ENCODE measurements around the gene ENG.
"Not testable (repeated sequence)": the region's sequence is repeated elsewhere in the genome, so short reads cannot be mapped to it uniquely, and the experiment has no call there.

ENG gene

DNA sequence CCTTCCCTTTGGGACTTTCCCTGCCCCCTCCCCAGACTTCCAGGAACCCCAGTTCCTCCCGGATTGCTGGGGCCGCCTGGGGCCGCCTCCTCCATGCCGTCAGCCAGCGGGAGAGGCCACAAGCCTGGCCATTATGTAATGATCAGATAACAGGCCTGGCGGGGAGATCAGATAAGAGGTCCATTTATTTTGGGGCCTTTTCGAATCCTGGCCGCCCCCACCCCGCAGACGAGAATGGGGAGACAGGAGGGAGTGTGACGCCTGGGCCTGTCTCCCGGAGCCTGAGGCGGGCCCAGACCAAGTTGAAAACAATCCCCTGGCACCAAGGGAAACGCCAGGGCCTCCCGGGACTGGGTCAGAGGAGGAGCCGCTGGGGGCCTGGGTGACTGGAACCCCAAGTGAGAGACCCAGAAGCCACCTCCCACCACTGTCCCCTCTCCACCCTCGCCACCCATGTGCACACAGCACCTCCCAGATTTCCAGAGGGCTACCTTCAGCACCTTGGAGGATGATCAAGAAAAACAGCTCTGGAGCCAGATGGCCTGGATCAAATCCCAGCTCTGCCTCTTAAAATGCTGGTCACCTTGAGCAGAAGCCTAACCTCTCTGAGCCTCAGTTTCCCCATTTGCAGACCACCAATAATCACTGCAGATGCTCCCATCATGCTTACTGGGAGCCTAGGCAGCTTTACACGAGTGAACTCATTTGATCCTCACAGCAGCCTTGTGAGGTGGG lies 7.8 kb downstream of the ENG start:
- no peaks in the 10 kb centered on the region for H3K27me3 ChIP-seq (replicated peaks; ENCODE audit: control insufficient read depth, insufficient read depth, low read length)
- TF ChIP-seq, protein P1, sequence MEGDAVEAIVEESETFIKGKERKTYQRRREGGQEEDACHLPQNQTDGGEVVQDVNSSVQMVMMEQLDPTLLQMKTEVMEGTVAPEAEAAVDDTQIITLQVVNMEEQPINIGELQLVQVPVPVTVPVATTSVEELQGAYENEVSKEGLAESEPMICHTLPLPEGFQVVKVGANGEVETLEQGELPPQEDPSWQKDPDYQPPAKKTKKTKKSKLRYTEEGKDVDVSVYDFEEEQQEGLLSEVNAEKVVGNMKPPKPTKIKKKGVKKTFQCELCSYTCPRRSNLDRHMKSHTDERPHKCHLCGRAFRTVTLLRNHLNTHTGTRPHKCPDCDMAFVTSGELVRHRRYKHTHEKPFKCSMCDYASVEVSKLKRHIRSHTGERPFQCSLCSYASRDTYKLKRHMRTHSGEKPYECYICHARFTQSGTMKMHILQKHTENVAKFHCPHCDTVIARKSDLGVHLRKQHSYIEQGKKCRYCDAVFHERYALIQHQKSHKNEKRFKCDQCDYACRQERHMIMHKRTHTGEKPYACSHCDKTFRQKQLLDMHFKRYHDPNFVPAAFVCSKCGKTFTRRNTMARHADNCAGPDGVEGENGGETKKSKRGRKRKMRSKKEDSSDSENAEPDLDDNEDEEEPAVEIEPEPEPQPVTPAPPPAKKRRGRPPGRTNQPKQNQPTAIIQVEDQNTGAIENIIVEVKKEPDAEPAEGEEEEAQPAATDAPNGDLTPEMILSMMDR (IDR thresholded peaks at IDR 0.05; ENCODE audit: insufficient read depth, low read length, poor library complexity, severe bottlenecking), result no peak
- no peak for DNase-seq (ENCODE audit: extremely low read depth, insufficient read length)
- no peak overlapping the region for H3K4me3 ChIP-seq (replicated peaks; ENCODE audit: low read depth, low read length)
- H3K36me3 ChIP-seq (ENCODE audit: control insufficient read depth, insufficient read depth, low read length), result no peaks in the 10 kb centered on the region

GRCh38 chr9:127845619-127846018 lies 8.8 kb downstream of the ENG start:
- DNase-seq (ENCODE audit: extremely low read depth, insufficient read length); H3K4me3 ChIP-seq (replicated peaks; ENCODE audit: low read depth, low read length); H3K36me3 ChIP-seq (ENCODE audit: control insufficient read depth, insufficient read depth, low read length); H3K27me3 ChIP-seq (replicated peaks; ENCODE audit: control insufficient read depth, insufficient read depth, low read length): not testable (repeated sequence)

GRCh38 chr9:127844821-127845359 lies 9.6 kb downstream of the ENG start:
- DNase-seq (ENCODE audit: extremely low read depth, insufficient read length), result no peak
- H3K27me3 ChIP-seq (replicated peaks; ENCODE audit: control insufficient read depth, insufficient read depth, low read length), result no peaks in the 10 kb centered on the region
- no peak overlapping the region for H3K4me3 ChIP-seq (replicated peaks; ENCODE audit: low read depth, low read length)
- TF ChIP-seq, protein P1 (IDR thresholded peaks at IDR 0.05; ENCODE audit: insufficient read depth, low read length, poor library complexity, severe bottlenecking), result no peak
- H3K36me3 ChIP-seq (ENCODE audit: control insufficient read depth, insufficient read depth, low read length), result no peaks in the 10 kb centered on the region

- no peaks in the 10 kb centered on the region for H3K27me3 ChIP-seq (replicated peaks; ENCODE audit: control insufficient read depth, insufficient read depth, low read length)
- TF ChIP-seq, protein P1 (IDR thresholded peaks at IDR 0.05; ENCODE audit: insufficient read depth, low read length, poor library complexity, severe bottlenecking), result no peak
These were observed 13.2 kb downstream of the ENG start for GRCh38 chr9:127841087-127841835.

DNA sequence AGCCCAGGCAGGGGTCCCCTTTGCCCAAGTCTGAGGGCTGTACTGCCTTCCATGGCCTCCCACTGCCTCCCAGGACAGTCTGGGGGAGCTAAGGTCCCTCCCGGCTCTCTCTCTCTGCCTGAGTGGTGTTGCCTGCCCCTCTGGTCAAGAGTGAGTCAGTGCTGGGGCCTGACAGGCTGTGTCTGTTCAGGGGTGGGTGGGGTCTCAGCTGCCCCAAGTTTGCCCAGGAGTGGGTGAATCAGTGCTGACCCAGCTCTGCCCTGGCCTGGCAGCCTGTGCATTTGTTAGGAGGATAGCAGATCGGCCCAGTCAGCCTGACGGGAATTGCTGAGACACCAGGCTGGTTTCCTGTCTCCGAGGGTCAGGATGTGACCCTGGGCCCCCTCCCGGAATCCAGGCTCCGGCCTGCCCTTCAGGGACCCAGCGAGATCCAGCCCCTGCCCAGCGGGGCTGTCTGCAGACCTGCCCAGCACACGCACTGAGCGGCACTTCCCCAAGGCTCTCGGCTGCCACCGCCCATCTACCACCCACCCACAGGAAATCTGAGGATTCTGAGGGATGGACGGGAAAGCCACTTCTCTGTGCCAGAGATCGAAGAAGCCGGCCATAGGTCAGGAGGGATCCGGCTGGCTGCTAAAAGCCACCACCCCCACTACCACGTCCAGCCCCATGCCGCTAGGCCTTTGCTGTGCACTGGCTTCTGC lies 15.9 kb downstream of the ENG start:
- DNase-seq (ENCODE audit: extremely low read depth, insufficient read length), result no peak
- TF ChIP-seq, protein P1 (IDR thresholded peaks at IDR 0.05; ENCODE audit: insufficient read depth, low read length, poor library complexity, severe bottlenecking), result no peak
- no peak overlapping the region for H3K4me3 ChIP-seq (replicated peaks; ENCODE audit: low read depth, low read length)
- no peaks in the 10 kb centered on the region for H3K27me3 ChIP-seq (replicated peaks; ENCODE audit: control insufficient read depth, insufficient read depth, low read length)
- H3K36me3 ChIP-seq (ENCODE audit: control insufficient read depth, insufficient read depth, low read length), result no peaks in the 10 kb centered on the region

More at GRCh38 chr9:127841087-127841835, 13.2 kb downstream of the ENG start:
- DNase-seq (ENCODE audit: extremely low read depth, insufficient read length), result no peak
- Histone ChIP-seq H3K36me3 (ENCODE audit: control insufficient read depth, insufficient read depth, low read length) (no peaks in the 10 kb centered on the region), H3K4me3 (replicated peaks; ENCODE audit: low read depth, low read length) (no peak overlapping the region)

GRCh38 chr9:127837346-127837745 lies 17.1 kb downstream of the ENG start:
- H3K4me3 ChIP-seq (replicated peaks; ENCODE audit: low read depth, low read length), result no peak overlapping the region
- TF ChIP-seq, protein P1 (IDR thresholded peaks at IDR 0.05; ENCODE audit: insufficient read depth, low read length, poor library complexity, severe bottlenecking), result no peak
- H3K36me3 ChIP-seq (ENCODE audit: control insufficient read depth, insufficient read depth, low read length), result no peaks in the 10 kb centered on the region
- DNase-seq (ENCODE audit: extremely low read depth, insufficient read length), result no peak
- no peaks in the 10 kb centered on the region for H3K27me3 ChIP-seq (replicated peaks; ENCODE audit: control insufficient read depth, insufficient read depth, low read length)

- not testable (repeated sequence) for DNase-seq (ENCODE audit: extremely low read depth, insufficient read length); H3K36me3 ChIP-seq (ENCODE audit: control insufficient read depth, insufficient read depth, low read length); H3K27me3 ChIP-seq (replicated peaks; ENCODE audit: control insufficient read depth, insufficient read depth, low read length); H3K4me3 ChIP-seq (replicated peaks; ENCODE audit: low read depth, low read length)
These were observed 17.9 kb downstream of the ENG start for GRCh38 chr9:127836561-127836960.

Data from GM06990 (cell line).